Mammary epithelial cell (primary cell): ENCODE results near the gene ABCC3.

ENCODE experiments used
- EZH2 ChIP-seq: IDR thresholded peaks from 2 replicates; pipeline ENCODE4 v1.6.1; 2012; ENCODE audit warnings: low read length, inconsistent platforms, borderline replicate concordance
- TF ChIP-seq, protein P1 (sequence below), 2 donors: IDR thresholded peaks in 1 of 2; conservative IDR thresholded peaks in 1 of 2; 2 replicates each; pipeline ENCODE4 v1.5.1; 2011 to 2012; ENCODE audit warnings: inconsistent platforms in 2 of 2, low read length in 2 of 2, mild to moderate bottlenecking in 2 of 2, control low read depth in 1 of 2, low read depth in 1 of 2; ENCODE audit not compliant: insufficient read depth in 1 of 2; ENCODE audit errors: extremely low read depth in 1 of 2

DNA sequence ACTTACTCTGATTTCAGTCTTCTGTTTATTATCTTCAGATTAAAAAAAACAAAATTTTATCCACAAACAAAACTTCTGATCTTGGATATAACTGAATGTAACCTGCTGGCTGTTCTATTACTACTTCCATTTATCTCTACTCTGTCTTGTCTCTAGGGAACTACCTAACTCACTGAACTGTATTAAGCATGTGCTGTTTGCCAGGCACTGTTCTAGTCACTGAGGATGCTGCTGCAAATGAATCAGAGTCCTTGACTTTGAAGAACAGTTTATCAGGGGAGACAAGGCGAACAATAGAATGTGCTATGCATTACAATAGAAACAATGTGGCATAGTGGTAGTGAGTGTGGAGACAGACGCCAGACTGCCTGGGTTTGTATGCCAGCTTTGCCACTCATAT, 75.3 kb downstream of the ABCC3 start:
- no peak for TF ChIP-seq EZH2
- TF ChIP-seq, protein P1, sequence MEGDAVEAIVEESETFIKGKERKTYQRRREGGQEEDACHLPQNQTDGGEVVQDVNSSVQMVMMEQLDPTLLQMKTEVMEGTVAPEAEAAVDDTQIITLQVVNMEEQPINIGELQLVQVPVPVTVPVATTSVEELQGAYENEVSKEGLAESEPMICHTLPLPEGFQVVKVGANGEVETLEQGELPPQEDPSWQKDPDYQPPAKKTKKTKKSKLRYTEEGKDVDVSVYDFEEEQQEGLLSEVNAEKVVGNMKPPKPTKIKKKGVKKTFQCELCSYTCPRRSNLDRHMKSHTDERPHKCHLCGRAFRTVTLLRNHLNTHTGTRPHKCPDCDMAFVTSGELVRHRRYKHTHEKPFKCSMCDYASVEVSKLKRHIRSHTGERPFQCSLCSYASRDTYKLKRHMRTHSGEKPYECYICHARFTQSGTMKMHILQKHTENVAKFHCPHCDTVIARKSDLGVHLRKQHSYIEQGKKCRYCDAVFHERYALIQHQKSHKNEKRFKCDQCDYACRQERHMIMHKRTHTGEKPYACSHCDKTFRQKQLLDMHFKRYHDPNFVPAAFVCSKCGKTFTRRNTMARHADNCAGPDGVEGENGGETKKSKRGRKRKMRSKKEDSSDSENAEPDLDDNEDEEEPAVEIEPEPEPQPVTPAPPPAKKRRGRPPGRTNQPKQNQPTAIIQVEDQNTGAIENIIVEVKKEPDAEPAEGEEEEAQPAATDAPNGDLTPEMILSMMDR (conservative IDR thresholded peaks at IDR 0.05 in 1 of 2, IDR thresholded peaks at IDR 0.05 in 1 of 2; ENCODE audit: extremely low read depth in 1 of 2, insufficient read depth in 1 of 2, low read depth in 1 of 2, low read length in 2 of 2), result no peak
